K562 (cell line): ENCODE results near the gene PRR11. TPM values are rescaled to one million over a fixed set of nuclear protein-coding genes. Genes with fewer than 3 reads are reported as not detected.

Experiments used
- ATAC-seq: fragments of 200-7000 bp; cut with Tn5 transposase; 3 replicates; pipeline ENCODE4 v1.9.1; 2020; ENCODE audit warnings: moderate library complexity
- BruUV-seq: library from RNA; stranded (reverse); fragments of 400-500 nt; replicated peaks from 2 replicates; lab custom pipeline; 2021; lab: Mats Ljungman, UMichigan
- CTCF ChIA-PET: fragments of 300-600 bp; formaldehyde crosslinking; extraction: SDS; loops from one replicate; lab custom pipeline; 2021; ENCODE audit warnings: low intra/inter-chr PET ratio; lab: Yijun Ruan, JAX
- POLR2A ChIA-PET: fragments of 300-600, 350-650 bp; sonication (Branson Sonifier 250); formaldehyde crosslinking; extraction: SDS; loops from one replicate; lab custom pipeline; 2021; ENCODE audit warnings: antibody characterized with exemption, inconsistent platforms; lab: Yijun Ruan, JAX
- DNase-seq, 4 experiments: peaks; one replicate each; pipeline versions ENCODE4 v3.0.0 to v3.0.0-alpha.2; 2011 to 2018; ENCODE audit warnings: low spot score in 3 of 4, mixed read lengths in 3 of 4; ENCODE audit errors: extremely low read depth in 1 of 4
- FAIRE-seq: peaks from 2 replicates; lab custom pipeline; 2011; peaks lifted over from hg19 to GRCh38; lab: Jason Lieb, UNC
- H2AFZ ChIP-seq: 2 replicates; pipeline ENCODE4 v1.6.0; 2011; ENCODE audit warnings: low read depth, low read length, control low read depth, inconsistent platforms
- H3K27ac ChIP-seq: fragments of 200-600 bp; 3 replicates; pipeline ENCODE4 v1.8.0; 2011; ENCODE audit warnings: low read depth, mild to moderate bottlenecking, control low read depth, inconsistent platforms, low read length, moderate library complexity, mixed read lengths; ENCODE audit errors: extremely low read depth
- H3K27me3 ChIP-seq, 2 experiments: fragments of 300-600 bp in 1 of 2; 2 replicates in 1 of 2; 3 replicates in 1 of 2; pipeline versions ENCODE4 v1.6.0 to v1.8.0; 2011; ENCODE audit warnings: inconsistent platforms in 2 of 2, low read length in 2 of 2, mild to moderate bottlenecking in 1 of 2, mixed read lengths in 1 of 2, moderate library complexity in 1 of 2; ENCODE audit not compliant: control insufficient read depth in 2 of 2, insufficient read depth in 2 of 2
- H3K36me3 ChIP-seq: fragments of 300-600 bp; 3 replicates; pipeline ENCODE4 v1.8.0; 2011; ENCODE audit warnings: mild to moderate bottlenecking, low read length, inconsistent platforms; ENCODE audit not compliant: control insufficient read depth, insufficient read depth
- H3K4me1 ChIP-seq, 2 experiments: fragments of 200-600 bp in 1 of 2; replicated peaks in 1 of 2; 2 replicates in 1 of 2; 3 replicates in 1 of 2; pipeline versions ENCODE4 v1.5.1 to v1.8.0; 2011; ENCODE audit warnings: inconsistent platforms in 2 of 2, low read length in 2 of 2, mild to moderate bottlenecking in 1 of 2, mixed read lengths in 1 of 2, moderate library complexity in 1 of 2; ENCODE audit not compliant: control insufficient read depth in 2 of 2, insufficient read depth in 2 of 2
- H3K4me2 ChIP-seq: 2 replicates; pipeline ENCODE4 v1.6.1; 2011; ENCODE audit warnings: low read length, control low read depth, inconsistent platforms, mixed read lengths; ENCODE audit not compliant: insufficient read depth
- H3K4me3 ChIP-seq: fragments of 200-600 bp; sonication (generic), shearing (Covaris generic); 2 replicates; pipeline ENCODE4 v1.5.1; 2016; ENCODE audit warnings: control low read depth, inconsistent platforms
- H3K79me2 ChIP-seq: fragments of 200-600 bp; 3 replicates; pipeline ENCODE4 v1.8.0; 2011; ENCODE audit warnings: low read length, inconsistent platforms; ENCODE audit not compliant: control insufficient read depth, insufficient read depth
- H3K9ac ChIP-seq, 2 experiments: 2 replicates each; pipeline versions ENCODE4 v1.6.0 to v1.6.1; 2011; ENCODE audit warnings: low read depth in 2 of 2, low read length in 2 of 2, control low read depth in 1 of 2, inconsistent platforms in 1 of 2, mild to moderate bottlenecking in 1 of 2, mixed read lengths in 1 of 2; ENCODE audit not compliant: insufficient read depth in 1 of 2
- H3K9me1 ChIP-seq: one replicate; pipeline ENCODE4 v1.6.0; 2011; ENCODE audit warnings: inconsistent platforms, mild to moderate bottlenecking, low read length, moderate library complexity; ENCODE audit not compliant: control insufficient read depth, insufficient read depth
- H3K9me3 ChIP-seq: replicated peaks from 2 replicates; pipeline ENCODE4 v1.5.1; 2011; ENCODE audit warnings: low read depth, low read length, inconsistent platforms; ENCODE audit not compliant: control insufficient read depth, insufficient read depth
- H4K20me1 ChIP-seq: replicated peaks from 2 replicates; pipeline ENCODE4 v1.6.1; 2011; ENCODE audit warnings: low read length, inconsistent platforms, mixed read lengths; ENCODE audit not compliant: control insufficient read depth, insufficient read depth
- C11orf30 ChIP-seq: fragments of 450-650 bp; IDR thresholded peaks from 2 replicates; pipeline ENCODE4 v1.6.1; 2016; ENCODE audit warnings: low read depth, mild to moderate bottlenecking
- CTCF ChIP-seq, 3 experiments: IDR thresholded peaks in 2 of 3; conservative IDR thresholded peaks in 1 of 3; 2 replicates each; pipeline ENCODE4 v1.5.1; 2011 to 2012; ENCODE audit warnings: low read length in 3 of 3, mild to moderate bottlenecking in 3 of 3, control low read depth in 2 of 3, improper control_type of control experiment in 1 of 3, inconsistent platforms in 1 of 3, low read depth in 1 of 3, mixed read lengths in 1 of 3, moderate library complexity in 1 of 3; ENCODE audit not compliant: insufficient read depth in 2 of 3
- DACH1 ChIP-seq: fragments of 450-650 bp; IDR thresholded peaks from 2 replicates; pipeline ENCODE4 v1.6.1; 2018; ENCODE audit not compliant: partially characterized antibody
- ELK1 ChIP-seq: sonication (generic); formaldehyde crosslinking; IDR thresholded peaks from 2 replicates; pipeline ENCODE4 v1.8.1; 2022; ENCODE audit warnings: missing genetic modification reagents
- GABPA ChIP-seq: fragments of 200-800 bp; sonication (Bioruptor generic); conservative IDR thresholded peaks from 2 replicates; pipeline ENCODE4 v1.6.1; 2016; ENCODE audit warnings: low read depth, missing genetic modification characterization, missing compliant biosample characterization
- GTF2F1 ChIP-seq: IDR thresholded peaks from 2 replicates; pipeline ENCODE4 v1.6.1; 2011; ENCODE audit warnings: low read depth, low read length, improper control_type of control experiment
- KDM1A ChIP-seq, 2 experiments: fragments of 450-650 bp; IDR thresholded peaks; 2 replicates each; pipeline ENCODE4 v1.6.1; 2016; ENCODE audit warnings: mild to moderate bottlenecking in 2 of 2
- LARP7 ChIP-seq: fragments of 450-650 bp; IDR thresholded peaks from 2 replicates; pipeline ENCODE4 v1.6.1; 2016
- MECOM ChIP-seq: fragments of 250-450 bp; sonication (Bioruptor Pico); IDR thresholded peaks from 2 replicates; pipeline ENCODE4 v1.8.0; 2022; ENCODE audit warnings: inconsistent platforms
- MLLT1 ChIP-seq, 2 experiments: fragments of 450-650 bp; IDR thresholded peaks; 2 replicates each; pipeline ENCODE4 v1.6.1; 2016
- NRF1 ChIP-seq, 2 experiments: fragments of 450-650 bp; IDR thresholded peaks in 1 of 2; conservative IDR thresholded peaks in 1 of 2; 2 replicates each; pipeline ENCODE4 v1.6.1; 2014; ENCODE audit warnings: mild to moderate bottlenecking in 2 of 2
- SMARCA5 ChIP-seq: fragments of 450-650 bp; IDR thresholded peaks from 2 replicates; pipeline ENCODE4 v1.6.1; 2016
- ZC3H8 ChIP-seq: fragments of 450-650 bp; IDR thresholded peaks from 2 replicates; pipeline ENCODE4 v1.6.1; 2017
- ZKSCAN3 ChIP-seq: fragments of 250-450 bp; sonication (Bioruptor Pico); IDR thresholded peaks from 2 replicates; pipeline ENCODE4 v1.4.0; 2020
- ZNF3 ChIP-seq: fragments of 250-450 bp; sonication (Bioruptor Pico); IDR thresholded peaks from 2 replicates; pipeline ENCODE4 v1.5.0; 2021; ENCODE audit warnings: mild to moderate bottlenecking, moderate library complexity
- ZNF707 ChIP-seq: fragments of 250-450 bp; sonication (Bioruptor Pico); conservative IDR thresholded peaks from 2 replicates; pipeline ENCODE4 v1.8.0; 2022; ENCODE audit warnings: inconsistent platforms, mild to moderate bottlenecking, moderate library complexity
- WGBS: fragments of 100-300 bp; shearing (Covaris generic); methylation state at CpG from one replicate; pipeline ENCODE4 v1.1.6; 2016; ENCODE audit warnings: low coverage, mixed read lengths; ENCODE audit not compliant: insufficient coverage; ENCODE audit errors: missing lambda C conversion rate; 5-methylcytosine and 5-hydroxymethylcytosine counted together
- in situ Hi-C: fragments of 300-500 bp; cut with MboI; formaldehyde crosslinking; loops from 4 replicates; pipeline ENCODE4 v1.15.0; 2018; ENCODE audit warnings: inconsistent platforms, mixed read lengths
- intact Hi-C: fragments of 100-400 bp; cut with micrococcal nuclease; formaldehyde crosslinking; loops from 2 replicates; pipeline ENCODE4 v1.14.2; 2022
- polyA plus RNA-seq, 8 experiments: library from polyadenylated mRNA; depleted of rRNA in 4 of 8; stranded (reverse) in 5 of 8; unstranded in 3 of 8; fragments of >200 nt; fragmentation: Nextera tagmentation in 2 of 8; fragmentation: Illumina TruSeq in 1 of 8; extraction: Ambion mirVana in 2 of 8; extraction: Trizol in 1 of 8; gene quantifications; 2 replicates each; pipeline versions ENCODE4 v1.2.1 to v1.2.3, GENCODE V29; 2011 to 2014; ENCODE audit warnings: inconsistent platforms in 1 of 8, missing spikeins in 1 of 8
- total RNA-seq, 7 experiments: library from RNA; depleted of rRNA in 6 of 7; stranded (reverse); fragments of >200 nt in 6 of 7; fragmentation: Illumina TruSeq in 2 of 7; extraction: Trizol in 2 of 7; gene quantifications; 2 replicates each; pipeline versions ENCODE4 v1.2.1 to v1.2.3, GENCODE V29; 2011 to 2021; ENCODE audit warnings: low replicate concordance in 1 of 7

PRR11 gene
- total and polyA plus RNA-seq, 9 of the 15 experiments (the other 6 are each of a cell fraction or from before 2014, with no cell fraction given), result 13.3 to 75.2 (median 46.4) TPM

- CTCF ChIA-PET, result no interaction called here
- peak; percentile 19 for FAIRE-seq
- Histone ChIP-seq H2AFZ (no peak overlapping the region), H3K27ac (no peak overlapping the region), H3K36me3 (peaks cover 58% of the 10 kb centered on the region; the same call in 2 of the 3 replicates), H3K4me1 (no peaks in the 10 kb centered on the region), H3K27me3 (no peaks in the 10 kb centered on the region), H3K79me2 (peaks cover 26% of the 10 kb centered on the region), H3K9me3 (0 out of 2 replicates have a peak, but pooled peaks cover 1% of the 10 kb centered on the region), H4K20me1 (no peaks in the 10 kb centered on the region), H3K9ac (no peak overlapping the region)
- intact Hi-C loops, result no loop called here
- BruUV-seq, result no TSS peak
- DNase-seq, result no peak
- no peak for TF ChIP-seq MLLT1 (IDR thresholded peaks at IDR 0.05)
- no peak for TF ChIP-seq MECOM (CRISPR knock-in tag)
- TF ChIP-seq CTCF (IDR thresholded peaks at IDR 0.05 in 2 of 3, conservative IDR thresholded peaks at IDR 0.05 in 1 of 3; ENCODE audit: insufficient read depth in 2 of 3, low read depth in 1 of 3, low read length in 3 of 3), result no peak
- no peak for TF ChIP-seq LARP7
- TF ChIP-seq DACH1, result no peak
- TF ChIP-seq ZNF707 (CRISPR knock-in tag), result no peak
- no peak for TF ChIP-seq ZC3H8
- no peak for TF ChIP-seq KDM1A (IDR thresholded peaks at IDR 0.05)
- no peak for TF ChIP-seq ELK1
- TF ChIP-seq GABPA (tag), result no peak
- no peak for TF ChIP-seq ZNF3 (CRISPR knock-in tag)
- TF ChIP-seq C11orf30, result no peak
- no peak for TF ChIP-seq NRF1 (conservative IDR thresholded peaks at IDR 0.05 in 1 of 2, IDR thresholded peaks at IDR 0.05 in 1 of 2)
- no peak for TF ChIP-seq SMARCA5
- no peak for TF ChIP-seq GTF2F1
- no peak for TF ChIP-seq ZKSCAN3
- TF ChIP-seq, all 486 proteins: peak for 0
- WGBS, result 57% methylated on average over 3 of the region's 3 CpGs
- no peak overlapping the region for H3K4me2 ChIP-seq
- POLR2A ChIA-PET, result no interaction called here
- ATAC-seq, result no peak
- H3K9me1 ChIP-seq, result no peaks in the 10 kb centered on the region
- in situ Hi-C loops, result no loop called here
- H3K4me3 ChIP-seq, result no peak overlapping the region
These were observed 28.6 kb upstream of the PRR11 start for GRCh38 chr17:59126809-59127417.
